Measurements from ENCODE around the gene HSD3B7.
A peak's percentile ranks its signal among the peaks of the same experiment; 100 is the strongest.

Gene HSD3B7

DNA sequence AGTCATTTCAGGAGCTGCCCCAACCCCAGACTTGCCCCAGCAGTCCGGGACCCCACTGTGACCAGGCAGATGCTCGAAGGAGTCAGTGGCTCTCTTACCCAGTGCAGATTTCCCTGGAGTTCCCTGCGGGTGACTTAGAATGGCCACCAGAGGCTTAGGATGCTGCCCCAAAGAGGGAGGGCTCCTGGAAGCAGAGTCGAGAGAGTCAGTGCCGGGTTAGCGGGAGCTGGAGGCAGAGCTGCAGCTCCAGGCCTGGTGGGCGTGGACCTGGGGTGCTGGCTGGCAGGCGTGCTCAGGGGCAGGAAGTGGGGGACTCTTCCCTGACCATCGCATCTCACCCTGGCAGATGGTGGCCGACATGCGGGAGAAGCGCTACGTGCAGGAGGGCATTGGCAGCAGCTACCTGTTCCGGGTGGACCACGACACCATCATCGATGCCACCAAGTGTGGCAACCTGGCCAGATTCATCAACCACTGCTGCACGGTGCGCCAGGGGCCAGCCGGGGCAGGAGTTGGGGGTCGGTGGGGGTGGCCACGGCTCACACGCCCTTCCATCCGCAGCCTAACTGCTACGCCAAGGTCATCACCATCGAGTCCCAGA is 1.6 kb upstream of the HSD3B7 start:
- DNase-seq (ENCODE audit: low read depth), result no peak

DNA sequence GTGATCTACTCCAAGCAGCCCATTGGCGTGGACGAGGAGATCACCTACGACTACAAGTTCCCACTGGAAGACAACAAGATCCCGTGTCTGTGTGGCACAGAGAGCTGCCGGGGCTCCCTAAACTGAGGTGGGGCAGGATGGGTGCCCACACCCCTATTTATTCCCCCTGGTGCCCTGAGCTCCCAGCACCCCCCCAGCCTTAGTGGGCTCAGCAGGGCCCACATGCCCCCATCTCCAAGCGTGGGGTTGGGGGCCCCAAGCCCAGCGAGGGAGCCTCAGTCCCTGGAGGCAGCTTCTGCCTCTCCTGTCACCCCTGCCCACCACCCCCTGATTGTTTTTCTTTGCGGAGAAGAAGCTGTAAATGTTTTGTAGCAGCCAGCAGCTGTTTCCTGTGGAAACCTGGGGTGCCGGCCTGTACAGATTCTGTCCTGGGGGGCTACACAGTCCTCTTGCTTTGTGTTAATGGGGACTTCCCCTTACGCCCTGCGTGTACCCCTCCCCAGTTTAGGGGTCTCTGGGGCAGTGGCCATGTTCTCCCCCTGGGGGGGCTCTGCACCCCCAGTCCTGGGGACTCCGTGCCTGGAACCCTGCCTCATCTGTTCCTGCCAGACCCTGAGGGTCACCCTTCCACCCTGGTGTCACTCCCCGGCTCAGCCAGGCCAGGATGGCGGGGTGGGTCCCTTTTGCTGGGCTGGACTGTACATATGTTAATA is 953 bp upstream of the HSD3B7 start:
- no peak for DNase-seq (ENCODE audit: low read depth)

DNA sequence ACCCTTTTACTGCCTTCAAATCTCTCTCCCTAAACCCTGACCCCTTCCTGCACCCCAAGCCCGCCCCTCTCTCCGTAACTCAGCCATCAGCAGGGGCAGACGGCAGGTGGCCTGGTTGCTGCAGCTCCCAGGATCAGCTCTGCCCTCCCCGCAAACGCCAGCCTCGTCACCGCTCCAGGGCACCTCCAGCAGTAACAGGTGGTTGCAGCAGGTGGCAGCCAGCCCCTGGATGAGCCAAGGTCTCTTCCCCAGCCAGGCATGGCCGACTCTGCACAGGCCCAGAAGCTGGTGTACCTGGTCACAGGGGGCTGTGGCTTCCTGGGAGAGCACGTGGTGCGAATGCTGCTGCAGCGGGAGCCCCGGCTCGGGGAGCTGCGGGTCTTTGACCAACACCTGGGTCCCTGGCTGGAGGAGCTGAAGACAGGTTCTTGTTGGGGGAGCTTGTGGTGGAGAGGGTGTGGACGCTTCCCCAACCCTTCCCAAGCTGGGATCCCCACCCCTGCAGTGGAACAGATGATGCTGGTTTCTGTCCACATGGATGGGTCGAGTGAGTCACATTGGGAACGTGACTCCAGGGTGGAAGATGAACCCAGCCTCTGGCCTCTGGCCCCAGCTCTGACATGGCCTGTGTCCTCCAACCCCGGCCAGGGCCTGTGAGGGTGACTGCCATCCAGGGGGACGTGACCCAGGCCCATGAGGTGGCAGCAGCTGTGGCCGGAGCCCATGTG is 558 bp downstream of the HSD3B7 start:
- DNase-seq (ENCODE audit: low read depth), result no peak

DNA sequence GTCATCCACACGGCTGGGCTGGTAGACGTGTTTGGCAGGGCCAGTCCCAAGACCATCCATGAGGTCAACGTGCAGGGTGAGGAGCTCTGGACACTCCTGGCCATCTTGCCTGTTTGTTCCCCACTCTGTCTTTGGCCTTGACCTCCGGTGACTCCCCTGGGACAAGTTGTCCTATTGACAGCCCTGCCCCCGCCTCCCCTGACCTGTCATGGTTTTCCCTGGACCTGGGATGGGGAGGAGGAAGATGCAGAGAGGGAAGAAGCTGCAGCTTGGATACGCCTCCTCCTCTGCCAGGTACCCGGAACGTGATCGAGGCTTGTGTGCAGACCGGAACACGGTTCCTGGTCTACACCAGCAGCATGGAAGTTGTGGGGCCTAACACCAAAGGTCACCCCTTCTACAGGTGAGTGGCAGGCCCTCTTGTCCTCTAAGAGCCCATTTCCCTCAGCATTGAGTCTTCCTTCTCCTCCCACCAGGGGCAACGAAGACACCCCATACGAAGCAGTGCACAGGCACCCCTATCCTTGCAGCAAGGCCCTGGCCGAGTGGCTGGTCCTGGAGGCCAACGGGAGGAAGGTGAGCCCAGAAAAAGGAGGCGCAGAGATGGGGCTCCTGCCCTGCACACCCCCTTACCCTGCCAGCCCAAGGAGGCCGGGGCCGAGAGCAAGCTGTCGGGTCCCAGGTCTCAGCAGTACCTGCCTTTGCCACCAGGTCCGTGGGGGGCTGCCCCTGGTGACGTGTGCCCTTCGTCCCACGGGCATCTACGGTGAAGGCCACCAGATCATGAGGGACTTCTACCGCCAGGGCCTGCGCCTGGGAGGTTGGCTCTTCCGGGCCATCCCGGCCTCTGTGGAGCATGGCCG is 1.4 kb downstream of the HSD3B7 start:
- DNase-seq (ENCODE audit: low read depth), result no peak

DNA sequence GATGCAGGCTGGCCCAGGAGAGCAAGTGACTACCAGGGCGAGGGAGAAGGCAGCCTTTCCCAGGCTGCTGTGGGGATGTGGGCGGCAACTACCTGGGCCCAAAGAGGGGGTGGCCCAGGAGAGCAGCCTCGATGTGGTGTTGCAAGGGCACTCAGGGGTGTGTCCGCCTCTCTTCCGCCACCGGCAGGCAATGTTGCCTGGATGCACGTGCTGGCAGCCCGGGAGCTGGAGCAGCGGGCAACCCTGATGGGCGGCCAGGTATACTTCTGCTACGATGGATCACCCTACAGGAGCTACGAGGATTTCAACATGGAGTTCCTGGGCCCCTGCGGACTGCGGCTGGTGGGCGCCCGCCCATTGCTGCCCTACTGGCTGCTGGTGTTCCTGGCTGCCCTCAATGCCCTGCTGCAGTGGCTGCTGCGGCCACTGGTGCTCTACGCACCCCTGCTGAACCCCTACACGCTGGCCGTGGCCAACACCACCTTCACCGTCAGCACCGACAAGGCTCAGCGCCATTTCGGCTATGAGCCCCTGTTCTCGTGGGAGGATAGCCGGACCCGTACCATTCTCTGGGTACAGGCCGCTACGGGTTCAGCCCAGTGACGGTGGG is 2.7 kb downstream of the HSD3B7 start:
- no peak for DNase-seq (ENCODE audit: low read depth)

DNA sequence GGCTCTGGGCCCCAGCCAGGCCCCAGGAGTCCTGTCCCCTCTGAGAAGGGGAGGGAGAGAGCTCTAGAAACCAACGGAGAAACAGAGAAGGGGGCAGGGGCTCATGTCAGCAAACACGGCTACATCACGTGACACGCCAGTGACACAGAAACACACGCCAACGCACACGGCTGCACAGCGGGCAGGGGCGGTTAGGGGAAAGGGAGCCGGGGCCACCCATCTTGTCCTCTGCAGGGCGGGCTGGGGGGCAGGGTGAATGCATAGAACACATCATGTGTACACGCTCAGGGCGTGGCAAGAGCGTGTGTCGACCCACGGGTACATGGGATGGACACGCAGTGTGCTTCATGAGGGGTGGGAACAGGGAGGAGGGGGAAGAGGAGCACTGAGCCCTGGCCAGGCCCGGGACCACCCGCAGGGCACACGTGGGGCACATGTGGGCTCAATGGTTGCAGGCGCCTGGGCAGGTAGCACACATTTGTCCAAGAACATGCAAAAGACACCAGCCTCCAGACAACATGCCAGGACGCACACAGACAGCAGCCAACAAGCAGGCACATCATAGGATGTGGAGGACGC is 4.6 kb downstream of the HSD3B7 start:
- DNase-seq (ENCODE audit: low read depth), result no peak

DNA sequence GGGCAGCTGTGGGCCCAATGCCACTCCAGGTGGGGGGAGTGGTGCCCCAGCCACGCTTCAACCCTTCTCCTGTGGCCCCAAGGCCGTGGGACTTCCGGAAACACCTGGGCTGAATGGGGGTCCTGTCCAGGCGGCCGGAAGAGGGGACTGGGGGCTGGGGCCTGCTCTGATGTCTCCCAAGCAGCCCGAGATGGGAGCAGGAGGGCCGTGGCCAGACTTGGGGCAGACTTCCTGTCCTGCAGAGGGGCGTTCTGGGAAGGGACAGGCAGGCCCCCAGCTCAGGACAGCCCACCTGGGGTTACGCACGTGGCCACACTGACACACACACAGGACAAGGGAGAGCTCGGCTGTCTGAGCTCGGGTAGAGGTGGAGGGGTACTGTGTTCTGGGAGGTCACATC is 5.1 kb downstream of the HSD3B7 start:
- no peak for DNase-seq (ENCODE audit: low read depth)

DNA sequence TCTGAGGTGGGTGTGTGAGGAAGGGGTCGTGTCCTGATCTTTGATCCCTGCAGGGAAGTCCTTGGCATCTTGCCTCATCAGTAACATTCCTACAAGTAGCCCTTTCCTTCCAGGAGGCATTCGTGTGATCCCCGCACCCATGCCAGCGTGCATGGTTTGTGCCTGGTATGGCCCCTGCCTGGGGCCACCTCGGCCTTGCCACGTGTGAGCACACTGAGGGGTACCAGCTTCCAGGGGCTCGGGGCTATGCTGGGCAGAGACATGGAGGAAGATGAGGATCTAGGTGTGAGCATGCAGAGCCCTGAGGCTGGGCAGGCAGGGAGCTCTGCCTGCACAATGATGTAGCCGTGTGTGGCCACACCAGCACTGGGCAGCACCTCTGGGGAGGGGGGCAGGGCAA is 6.0 kb downstream of the HSD3B7 start:
- no peak for DNase-seq (ENCODE audit: low read depth)

DNA sequence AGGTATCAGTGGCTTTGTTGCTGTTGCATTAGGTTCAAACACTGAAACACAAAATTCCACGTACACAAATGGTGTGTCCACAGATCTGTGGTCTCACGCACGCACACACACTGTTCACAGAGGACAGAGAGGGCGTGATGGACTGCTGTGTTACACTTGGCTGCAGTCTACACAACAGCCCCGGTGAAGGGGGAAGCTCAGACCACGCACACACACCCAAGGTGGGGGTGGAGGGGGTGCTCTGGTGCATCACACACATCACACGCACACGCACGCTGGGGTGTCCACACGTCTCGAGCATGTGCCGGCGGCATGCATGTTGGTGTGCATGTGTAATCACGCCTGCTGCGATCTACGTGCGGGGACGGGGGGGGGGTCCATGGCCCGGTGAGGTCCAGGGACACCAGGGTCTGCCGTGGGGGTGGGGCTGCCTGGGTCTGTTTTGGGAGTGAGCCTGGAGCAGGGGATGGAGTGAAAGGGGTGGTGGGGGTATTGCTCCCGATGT is 7.3 kb downstream of the HSD3B7 start:
- DNase-seq (ENCODE audit: low read depth), result no peak

DNA sequence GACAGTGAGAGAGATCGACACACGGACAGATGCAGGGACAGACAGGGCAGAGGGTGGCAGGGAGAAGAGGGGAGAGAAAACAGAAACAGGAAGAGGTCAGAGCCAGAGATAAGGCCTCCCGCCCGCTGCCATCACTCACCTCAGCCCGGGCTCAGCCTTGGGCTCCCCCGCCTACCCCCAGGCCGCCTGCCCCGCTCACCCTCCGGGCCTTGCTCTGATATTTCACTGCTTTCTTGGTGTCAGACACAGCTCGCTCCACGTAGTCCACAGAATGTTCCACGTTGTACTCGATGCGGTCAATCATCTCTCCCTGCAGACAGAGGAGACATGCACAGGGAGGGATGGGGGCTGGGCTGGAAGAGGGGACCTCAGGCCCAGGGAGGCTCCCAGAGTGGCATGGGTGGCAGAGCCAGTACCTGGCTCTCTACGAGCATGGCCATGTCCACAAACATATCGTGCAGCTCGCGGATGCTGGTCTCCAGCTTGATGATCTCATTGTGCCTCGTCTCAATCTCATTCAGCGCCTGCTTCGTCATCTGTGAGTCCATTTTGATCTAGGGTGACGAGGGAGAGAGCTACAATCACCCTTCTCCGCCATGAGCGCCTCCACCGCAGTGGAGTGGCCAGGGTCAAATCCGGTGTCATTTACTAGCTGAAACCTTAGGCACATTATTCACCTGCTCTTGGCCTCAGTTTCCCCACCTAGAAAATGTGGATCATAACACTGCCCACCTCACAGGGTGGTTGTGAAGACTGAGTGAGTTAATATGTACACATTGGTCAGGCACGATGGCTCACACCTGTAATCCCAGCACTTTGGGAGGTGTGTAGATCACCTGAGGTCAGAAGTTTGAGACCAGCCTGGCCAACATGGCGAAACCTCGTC is 8.2 kb downstream of the HSD3B7 start:
- no peak for DNase-seq (ENCODE audit: low read depth)

DNA sequence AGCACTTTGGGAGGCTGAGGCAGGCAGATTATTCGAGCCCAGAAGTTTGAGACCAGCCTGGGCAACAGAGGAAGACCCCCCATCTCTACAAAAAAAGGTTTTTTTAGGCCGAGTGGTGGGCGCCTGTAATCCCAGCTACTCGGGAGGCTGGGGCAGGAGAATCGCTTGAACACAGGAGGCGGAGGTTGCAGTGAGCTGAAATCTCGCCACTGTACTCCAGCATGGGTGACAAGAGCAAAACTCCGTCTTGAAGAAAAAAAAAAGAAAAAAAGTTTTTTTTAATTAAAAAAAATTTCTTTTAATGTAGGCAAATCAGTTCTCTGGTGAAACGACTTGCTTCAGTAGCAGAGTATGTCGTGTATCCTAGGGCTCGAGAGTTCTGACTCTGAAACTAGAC is 10.9 kb downstream of the HSD3B7 start:
- no peak for DNase-seq (ENCODE audit: low read depth)

DNA sequence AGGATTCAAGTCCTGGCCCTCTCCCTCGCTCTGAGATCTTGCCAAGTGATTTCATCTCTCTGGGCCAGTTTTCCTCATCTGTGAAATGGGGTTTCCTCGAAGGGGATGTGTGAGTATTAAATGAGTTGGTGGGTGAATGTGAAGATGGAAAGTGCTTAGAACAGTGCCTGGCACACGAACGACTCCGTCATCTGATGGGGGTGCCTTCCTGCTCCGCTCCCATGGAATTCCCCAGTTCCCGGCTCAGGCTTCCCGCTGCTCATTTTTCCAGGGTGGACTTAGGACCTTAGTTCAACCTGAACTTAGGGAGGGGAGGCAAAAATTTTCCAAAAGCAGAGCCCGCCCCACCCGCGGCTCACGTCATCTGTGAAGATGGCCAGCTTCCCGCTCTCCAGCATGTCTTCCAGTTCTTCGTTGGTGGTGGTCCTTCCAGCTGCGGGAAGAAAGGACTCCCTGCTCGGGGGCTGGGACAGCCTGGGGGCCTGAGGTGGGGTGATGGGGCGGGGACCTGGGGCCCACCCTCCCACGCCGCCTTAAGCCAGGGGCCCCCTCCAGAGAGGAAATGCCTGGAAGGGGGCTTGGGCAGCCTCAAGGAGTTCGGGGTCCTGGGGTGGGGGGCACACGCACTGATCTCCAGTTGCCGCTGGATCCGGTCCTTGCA is 11.4 kb downstream of the HSD3B7 start:
- no peak for DNase-seq (ENCODE audit: low read depth)

DNA sequence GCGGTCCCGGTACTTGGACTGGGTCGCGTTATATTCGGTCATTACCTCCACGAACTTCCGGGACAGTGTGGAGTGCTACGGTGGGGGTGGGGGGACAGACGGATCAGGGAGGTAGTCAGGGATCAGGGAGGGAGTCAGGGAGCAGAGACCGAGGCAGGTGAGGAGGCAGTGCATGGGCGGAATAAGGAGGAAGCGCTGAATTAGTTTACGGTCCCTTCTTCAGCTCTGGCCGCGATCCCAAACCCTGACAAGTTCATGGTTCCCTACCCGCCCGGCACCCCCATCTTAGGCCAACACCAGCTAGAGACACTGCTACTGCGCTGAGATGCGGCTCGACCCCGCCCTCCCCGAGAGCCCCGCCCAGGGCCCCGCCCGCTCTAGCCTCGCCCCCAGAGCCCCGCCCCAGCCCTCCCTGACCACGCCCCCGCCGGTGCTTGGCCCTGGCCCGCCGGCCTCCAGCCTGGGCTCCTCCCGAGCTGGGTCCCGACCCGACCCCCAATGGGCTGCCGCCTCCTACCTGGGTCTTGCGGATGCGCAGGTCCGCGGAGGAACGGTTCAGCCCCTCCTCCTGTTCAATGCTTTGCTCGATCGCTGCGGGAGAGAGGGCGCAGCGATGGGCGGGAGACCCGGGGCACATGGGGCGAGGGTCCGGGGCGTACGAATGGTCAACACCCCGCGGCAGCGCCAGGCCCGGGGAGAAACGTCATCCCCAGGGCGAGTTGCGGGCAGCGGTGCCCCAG is 12.1 kb downstream of the HSD3B7 start:
- DNase-seq (ENCODE audit: low read depth), result peak; percentile 34

DNA sequence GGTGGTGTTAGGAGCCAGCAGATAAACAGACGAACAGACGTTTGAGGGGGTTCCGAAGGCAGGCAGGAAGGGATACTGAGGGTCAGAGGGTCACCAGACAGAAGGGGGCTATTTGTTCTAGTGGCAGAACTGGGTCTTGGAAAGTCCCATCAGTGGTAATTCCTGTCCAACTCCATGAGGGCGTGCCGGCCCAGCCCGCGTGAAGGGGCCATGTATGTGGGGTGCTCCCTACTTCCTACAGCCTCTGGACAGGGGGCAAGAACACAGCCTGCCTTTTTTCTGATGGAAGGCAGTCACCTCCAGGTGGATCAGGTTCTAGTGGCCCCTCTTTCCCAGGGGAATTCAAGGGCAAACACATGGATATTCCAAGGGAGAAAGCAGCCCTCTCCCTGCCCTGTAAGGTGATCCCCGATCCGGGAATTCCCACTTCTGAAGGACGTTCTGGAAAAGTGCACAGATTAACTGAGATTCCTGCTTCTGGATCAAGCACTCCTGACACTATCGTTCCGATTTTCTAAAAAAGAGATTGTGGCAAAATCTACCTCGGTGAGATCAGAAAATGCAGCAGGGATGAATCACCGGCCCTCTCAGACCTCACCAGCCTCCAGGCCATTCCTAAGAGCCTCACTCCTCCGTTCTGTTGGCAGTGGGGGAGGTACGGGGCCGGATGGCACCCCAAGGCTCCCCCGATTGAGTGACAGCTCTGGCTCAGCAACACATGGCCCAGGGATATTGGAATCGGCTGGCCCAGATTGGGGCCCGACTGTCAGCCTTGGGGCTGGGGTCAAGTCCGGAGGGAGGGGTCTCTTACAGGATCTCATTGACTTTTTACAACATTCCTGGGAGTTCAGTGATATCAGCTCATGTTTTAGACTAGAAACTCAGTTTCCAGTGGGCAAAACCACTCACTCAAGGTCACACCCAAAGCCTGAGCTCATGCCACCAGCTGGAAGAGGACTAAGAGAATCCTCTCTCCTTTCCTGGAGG is 13.0 kb downstream of the HSD3B7 start:
- DNase-seq (ENCODE audit: low read depth), result peak; percentile 76

DNA sequence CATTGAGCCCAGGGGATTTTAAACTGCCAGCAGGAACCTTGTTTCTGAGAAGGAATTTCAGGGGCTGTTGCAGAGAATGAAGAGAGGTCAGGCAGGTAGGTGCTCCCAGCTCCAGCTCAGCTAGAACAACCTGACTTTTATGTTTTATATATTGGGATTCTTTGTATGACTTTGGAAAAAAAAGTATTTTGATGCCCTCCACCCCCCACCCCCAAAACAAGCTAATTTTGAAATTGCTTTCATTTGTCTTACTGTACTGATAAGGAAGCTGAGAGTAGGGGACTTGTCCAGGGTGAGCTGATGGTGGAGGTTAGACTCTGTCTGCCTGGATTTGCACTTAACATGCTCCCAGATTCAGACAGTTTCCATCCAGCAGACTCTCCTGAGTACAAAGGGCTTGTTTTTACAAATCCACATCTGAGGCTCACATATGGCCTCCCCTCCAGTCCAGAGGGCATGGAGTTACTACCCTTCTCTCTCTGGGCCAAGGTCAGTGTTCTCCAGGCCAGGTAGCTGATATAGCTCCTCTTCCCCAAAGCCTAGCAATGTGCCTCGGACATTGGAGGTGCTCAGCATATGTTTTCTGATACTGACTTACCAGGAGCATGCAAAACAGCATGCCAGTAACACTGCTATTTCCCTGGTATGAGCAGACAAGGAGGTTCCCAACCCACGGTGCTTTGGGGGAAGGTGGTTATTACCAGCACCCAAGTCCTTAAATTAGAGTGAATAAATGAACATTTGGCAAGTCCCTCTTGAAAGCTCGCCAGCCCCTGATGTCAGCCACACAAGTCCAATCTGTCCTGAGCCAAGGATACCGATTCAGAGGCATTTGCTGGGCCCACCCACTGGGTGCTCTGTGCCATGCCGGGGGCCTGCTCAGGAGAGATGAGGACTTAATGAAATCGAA is 14.1 kb downstream of the HSD3B7 start:
- DNase-seq (ENCODE audit: low read depth), result no peak

DNA sequence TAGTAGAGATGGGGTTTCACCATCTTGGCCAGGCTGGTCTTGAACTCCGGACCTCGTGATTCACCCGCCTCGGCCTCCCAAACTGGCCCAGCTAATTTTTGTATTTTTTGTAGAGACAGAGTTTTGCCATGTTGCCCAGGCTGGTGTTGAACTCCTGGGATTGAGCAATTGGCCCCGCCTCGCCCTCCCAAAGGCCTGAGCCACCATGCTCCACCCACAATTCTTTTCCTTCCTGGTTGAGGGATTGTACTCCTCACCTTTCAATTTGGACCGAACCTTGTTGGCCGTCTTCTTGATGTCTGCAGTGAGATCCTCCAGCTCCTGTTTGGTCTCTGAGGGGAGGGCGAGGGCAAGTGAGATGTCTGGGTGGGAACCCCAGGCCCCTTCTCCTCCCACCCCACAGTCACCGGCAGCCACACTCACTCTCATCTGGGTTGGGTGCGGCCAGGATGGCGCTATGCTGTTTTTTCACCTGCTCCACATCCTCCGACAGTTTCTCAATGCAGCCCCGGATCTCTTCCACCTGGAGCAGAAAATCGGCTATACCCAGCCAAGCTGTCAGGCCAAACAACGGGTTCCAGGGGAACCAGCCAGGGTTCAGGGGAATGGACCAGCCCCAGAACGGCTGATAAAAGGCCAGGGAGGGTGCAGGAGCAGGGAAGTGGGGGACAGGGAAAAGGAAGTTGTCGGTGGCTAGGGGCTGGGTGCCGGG is 15.8 kb downstream of the HSD3B7 start:
- DNase-seq (ENCODE audit: low read depth), result no peak
